ENCODE data around the gene BCKDHB.

BCKDHB gene

DNA sequence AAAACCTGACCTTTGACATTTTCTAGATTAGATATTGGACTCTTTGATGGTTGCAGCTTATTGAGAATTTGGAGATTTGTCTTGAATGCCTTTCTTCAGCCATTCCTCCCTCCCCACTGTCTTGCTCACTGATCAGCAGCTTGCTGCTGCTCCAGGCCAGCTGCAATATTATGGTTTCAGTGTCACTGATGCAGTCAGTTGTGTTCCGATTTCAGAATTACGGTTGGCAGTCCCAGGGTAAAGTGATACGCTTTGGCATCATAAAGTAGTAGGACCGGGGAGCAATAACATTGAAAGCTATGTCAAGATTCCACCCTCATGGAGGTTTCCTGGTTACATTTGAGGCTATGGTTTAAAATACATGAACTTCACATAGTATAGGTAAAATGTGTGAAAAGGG is 152.6 kb downstream of the BCKDHB start:
- CTCF ChIA-PET = no interaction called here
- DNase-seq (ENCODE audit: extremely low spot score) = no peak
- TF ChIP-seq L3MBTL2 (conservative IDR thresholded peaks at IDR 0.05) = no peak
- TF ChIP-seq FOXK2 (IDR thresholded peaks at IDR 0.05) = no peak
- no peak for TF ChIP-seq ZNF384 (IDR thresholded peaks at IDR 0.05)
- no peak for TF ChIP-seq ARNT (IDR thresholded peaks at IDR 0.05)
- no peak for TF ChIP-seq FOXA1 (IDR thresholded peaks at IDR 0.05)
- no peak for TF ChIP-seq FOXM1 (IDR thresholded peaks at IDR 0.05; ENCODE audit: borderline replicate concordance)
- no peak for TF ChIP-seq SP1 (IDR thresholded peaks at IDR 0.05)
- TF ChIP-seq, protein P1, sequence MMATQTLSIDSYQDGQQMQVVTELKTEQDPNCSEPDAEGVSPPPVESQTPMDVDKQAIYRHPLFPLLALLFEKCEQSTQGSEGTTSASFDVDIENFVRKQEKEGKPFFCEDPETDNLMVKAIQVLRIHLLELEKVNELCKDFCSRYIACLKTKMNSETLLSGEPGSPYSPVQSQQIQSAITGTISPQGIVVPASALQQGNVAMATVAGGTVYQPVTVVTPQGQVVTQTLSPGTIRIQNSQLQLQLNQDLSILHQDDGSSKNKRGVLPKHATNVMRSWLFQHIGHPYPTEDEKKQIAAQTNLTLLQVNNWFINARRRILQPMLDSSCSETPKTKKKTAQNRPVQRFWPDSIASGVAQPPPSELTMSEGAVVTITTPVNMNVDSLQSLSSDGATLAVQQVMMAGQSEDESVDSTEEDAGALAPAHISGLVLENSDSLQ (IDR thresholded peaks at IDR 0.05) = no peak
- TF ChIP-seq SUZ12 (IDR thresholded peaks at IDR 0.05) = no peak
- no peak for TF ChIP-seq TARDBP (IDR thresholded peaks at IDR 0.05)
- TF ChIP-seq CTBP1 (IDR thresholded peaks at IDR 0.05; ENCODE audit: borderline replicate concordance) = no peak
- TF ChIP-seq ELF4 (IDR thresholded peaks at IDR 0.05) = no peak
- no peak for TF ChIP-seq NFRKB (IDR thresholded peaks at IDR 0.05)
- TF ChIP-seq BHLHE40 (IDR thresholded peaks at IDR 0.05; ENCODE audit: borderline replicate concordance) = no peak
- no peak for TF ChIP-seq LEF1 (IDR thresholded peaks at IDR 0.05; ENCODE audit: borderline replicate concordance)
- no peak for TF ChIP-seq HDGF (IDR thresholded peaks at IDR 0.05; ENCODE audit: borderline replicate concordance)
- POLR2A ChIA-PET = no interaction called here

DNA sequence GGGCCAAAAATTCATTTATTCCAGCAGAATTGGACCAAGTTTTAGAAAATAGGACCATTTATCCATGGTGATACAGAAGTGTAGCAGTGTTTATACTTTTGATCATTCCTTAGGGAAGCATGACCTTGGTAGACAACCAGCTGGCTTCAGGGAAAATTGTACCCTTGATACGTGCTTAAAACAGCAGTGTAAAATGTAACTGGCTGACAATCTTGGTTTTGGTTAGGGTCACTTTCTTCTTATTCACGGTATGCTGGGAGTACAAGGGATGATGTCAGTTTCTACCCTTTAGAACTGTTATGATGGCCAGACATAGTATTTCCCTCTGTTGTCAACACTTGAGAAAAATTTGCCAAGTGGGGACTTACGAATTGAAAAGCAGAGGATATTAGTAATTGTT is 157.1 kb downstream of the BCKDHB start:
- TF ChIP-seq TARDBP (IDR thresholded peaks at IDR 0.05) = no peak
- TF ChIP-seq CTBP1 (IDR thresholded peaks at IDR 0.05; ENCODE audit: borderline replicate concordance) = no peak
- no peak for TF ChIP-seq HDGF (IDR thresholded peaks at IDR 0.05; ENCODE audit: borderline replicate concordance)
- CTCF ChIA-PET = no interaction called here
- DNase-seq (ENCODE audit: extremely low spot score) = no peak
- POLR2A ChIA-PET = no interaction called here

DNA sequence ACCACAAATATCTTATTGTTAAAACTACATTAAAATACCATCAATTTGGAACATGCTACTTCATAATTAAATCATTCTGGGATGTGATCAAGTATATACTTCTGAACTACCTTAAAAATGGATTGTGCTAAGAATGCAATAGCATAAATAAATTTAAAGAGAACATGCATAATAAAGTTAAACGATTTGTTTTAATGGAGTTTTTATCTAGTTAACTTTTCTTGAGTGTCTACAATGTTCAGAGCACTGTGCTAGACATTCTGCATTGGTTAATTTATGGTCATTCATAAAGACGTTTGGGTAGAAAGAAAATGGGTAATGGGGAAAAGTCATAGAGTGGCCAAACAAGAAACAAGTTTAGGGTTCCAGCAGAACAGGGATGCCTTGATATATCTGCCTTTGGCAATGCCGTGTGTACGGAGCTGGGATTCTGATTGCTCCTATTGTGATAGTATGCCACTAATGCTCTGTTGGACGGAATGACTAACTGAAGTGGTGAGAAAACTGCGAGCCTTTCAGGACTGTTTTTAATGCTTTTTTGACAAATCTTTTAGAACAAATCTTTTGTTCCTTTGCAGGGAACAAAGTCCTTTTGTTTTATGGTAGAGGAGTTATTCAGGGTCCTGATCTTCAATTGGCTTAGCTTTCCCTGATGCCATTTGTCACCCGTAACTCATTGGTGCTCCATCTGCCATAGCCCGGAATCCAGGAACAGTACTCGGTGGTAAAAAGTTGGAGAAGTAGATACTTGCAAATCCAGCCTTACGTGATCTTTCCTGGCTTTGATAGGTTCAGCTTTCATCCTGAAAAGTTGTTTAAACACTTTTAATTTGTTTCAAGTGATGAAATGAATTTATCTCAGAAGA is 162.6 kb downstream of the BCKDHB start:
- TF ChIP-seq NFRKB (IDR thresholded peaks at IDR 0.05) = no peak
- TF ChIP-seq FOXK2 (IDR thresholded peaks at IDR 0.05) = no peak
- TF ChIP-seq L3MBTL2 (conservative IDR thresholded peaks at IDR 0.05) = no peak
- no peak for TF ChIP-seq FOXM1 (IDR thresholded peaks at IDR 0.05; ENCODE audit: borderline replicate concordance)
- TF ChIP-seq LEF1 (IDR thresholded peaks at IDR 0.05; ENCODE audit: borderline replicate concordance) = no peak
- no peak for TF ChIP-seq ELF4 (IDR thresholded peaks at IDR 0.05)
- no peak for TF ChIP-seq CTBP1 (IDR thresholded peaks at IDR 0.05; ENCODE audit: borderline replicate concordance)
- TF ChIP-seq SP1 (IDR thresholded peaks at IDR 0.05) = no peak
- TF ChIP-seq, protein P1 (IDR thresholded peaks at IDR 0.05) = no peak
- no peak for TF ChIP-seq ARNT (IDR thresholded peaks at IDR 0.05)
- TF ChIP-seq TARDBP (IDR thresholded peaks at IDR 0.05) = no peak
- TF ChIP-seq HDGF (IDR thresholded peaks at IDR 0.05; ENCODE audit: borderline replicate concordance) = no peak
- ChIA-PET CTCF (no interaction called here), POLR2A (no interaction called here)
- DNase-seq (ENCODE audit: extremely low spot score) = no peak

DNA sequence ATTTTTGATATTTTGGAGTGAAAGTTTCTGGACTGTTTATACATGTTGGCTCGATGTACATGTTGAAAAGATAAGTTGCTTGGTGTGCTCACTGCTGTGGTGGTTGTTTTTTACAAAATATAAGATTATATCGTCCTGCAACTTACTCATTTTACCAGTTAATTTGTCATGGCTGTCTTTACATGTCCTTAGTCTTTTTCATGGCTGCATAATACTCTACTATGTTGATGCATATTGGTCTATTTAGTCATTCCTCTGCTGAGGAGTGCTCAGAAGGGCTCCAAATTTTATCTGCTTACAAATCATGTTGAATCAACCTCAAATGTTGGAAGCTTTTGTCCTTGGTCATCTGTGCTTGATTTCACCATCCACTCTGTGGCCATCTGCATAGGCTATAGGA is 164.6 kb downstream of the BCKDHB start:
- POLR2A ChIA-PET = no interaction called here
- CTCF ChIA-PET = no interaction called here
- DNase-seq (ENCODE audit: extremely low spot score) = no peak
- TF ChIP-seq BHLHE40 (IDR thresholded peaks at IDR 0.05; ENCODE audit: borderline replicate concordance) = no peak
- no peak for TF ChIP-seq ELF4 (IDR thresholded peaks at IDR 0.05)
- TF ChIP-seq LEF1 (IDR thresholded peaks at IDR 0.05; ENCODE audit: borderline replicate concordance) = no peak
- TF ChIP-seq, protein P1 (IDR thresholded peaks at IDR 0.05) = no peak
- TF ChIP-seq CTBP1 (IDR thresholded peaks at IDR 0.05; ENCODE audit: borderline replicate concordance) = no peak
- no peak for TF ChIP-seq ARNT (IDR thresholded peaks at IDR 0.05)
- TF ChIP-seq HDGF (IDR thresholded peaks at IDR 0.05; ENCODE audit: borderline replicate concordance) = no peak
- TF ChIP-seq TARDBP (IDR thresholded peaks at IDR 0.05) = no peak
- TF ChIP-seq SP1 (IDR thresholded peaks at IDR 0.05) = no peak
- TF ChIP-seq SUZ12 (IDR thresholded peaks at IDR 0.05) = no peak
- TF ChIP-seq L3MBTL2 (conservative IDR thresholded peaks at IDR 0.05) = no peak
- TF ChIP-seq FOXM1 (IDR thresholded peaks at IDR 0.05; ENCODE audit: borderline replicate concordance) = no peak
- TF ChIP-seq ZNF384 (IDR thresholded peaks at IDR 0.05) = no peak
- TF ChIP-seq NFRKB (IDR thresholded peaks at IDR 0.05) = no peak
- no peak for TF ChIP-seq FOXK2 (IDR thresholded peaks at IDR 0.05)
- no peak for TF ChIP-seq FOXA1 (IDR thresholded peaks at IDR 0.05)

DNA sequence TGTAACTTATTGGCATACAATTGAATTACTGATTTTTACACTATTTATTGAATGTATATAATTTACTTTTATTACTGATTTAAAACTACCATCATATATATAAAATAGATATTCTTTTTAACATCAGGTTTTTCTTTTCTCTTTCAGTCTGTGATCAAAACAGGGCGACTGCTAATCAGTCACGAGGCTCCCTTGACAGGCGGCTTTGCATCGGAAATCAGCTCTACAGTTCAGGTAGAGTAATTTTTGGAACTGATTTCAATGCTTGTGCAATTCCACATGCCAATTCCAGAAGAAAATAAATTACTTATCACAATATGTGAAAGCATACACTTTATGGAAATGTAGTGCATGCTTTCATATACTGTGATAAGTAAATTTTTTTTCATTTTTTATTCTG is 166.5 kb downstream of the BCKDHB start:
- POLR2A ChIA-PET = no interaction called here
- TF ChIP-seq SP1 (IDR thresholded peaks at IDR 0.05) (no peak), ARNT (IDR thresholded peaks at IDR 0.05) (no peak), HDGF (IDR thresholded peaks at IDR 0.05; ENCODE audit: borderline replicate concordance) (no peak), TARDBP (IDR thresholded peaks at IDR 0.05) (no peak), CTBP1 (IDR thresholded peaks at IDR 0.05; ENCODE audit: borderline replicate concordance) (no peak), FOXA1 (IDR thresholded peaks at IDR 0.05) (no peak), BHLHE40 (IDR thresholded peaks at IDR 0.05; ENCODE audit: borderline replicate concordance) (no peak), NFRKB (IDR thresholded peaks at IDR 0.05) (no peak), L3MBTL2 (conservative IDR thresholded peaks at IDR 0.05) (no peak), LEF1 (IDR thresholded peaks at IDR 0.05; ENCODE audit: borderline replicate concordance) (no peak)
- TF ChIP-seq, protein P1 (IDR thresholded peaks at IDR 0.05) = no peak
- CTCF ChIA-PET = no interaction called here
- DNase-seq (ENCODE audit: extremely low spot score) = no peak
